WERI-Rb-1 (cell line): ENCODE results near the gene EIF6.

Experiments used
- DNase-seq: peaks from one replicate; pipeline ENCODE4 v3.0.0-alpha.2; 2020
- H3K27ac ChIP-seq: fragments of 250-450 bp; sonication (Bioruptor Pico); 2 replicates; pipeline ENCODE4 v1.5.1; 2020; ENCODE audit warnings: mild to moderate bottlenecking, moderate library complexity
- H3K27me3 ChIP-seq: fragments of 250-450 bp; sonication (Bioruptor Pico); 2 replicates; pipeline ENCODE4 v1.5.1; 2021; ENCODE audit warnings: mild to moderate bottlenecking, low read depth, moderate library complexity; ENCODE audit not compliant: insufficient read depth, severe bottlenecking
- H3K36me3 ChIP-seq: fragments of 250-450 bp; sonication (Bioruptor Pico); 2 replicates; pipeline ENCODE4 v1.5.1; 2020; ENCODE audit warnings: mild to moderate bottlenecking, moderate library complexity
- H3K4me3 ChIP-seq: 2 replicates; pipeline ENCODE4 v1.5.1; 2011; ENCODE audit warnings: low read depth, mild to moderate bottlenecking, control low read depth, low read length
- H3K9me3 ChIP-seq: fragments of 250-450 bp; sonication (Bioruptor Pico); 2 replicates; pipeline ENCODE4 v1.5.1; 2021; ENCODE audit warnings: mild to moderate bottlenecking, moderate library complexity; ENCODE audit not compliant: severe bottlenecking
- CTCF ChIP-seq: IDR thresholded peaks from 2 replicates; pipeline ENCODE4 v1.5.1; 2011; ENCODE audit warnings: low read depth, mild to moderate bottlenecking, control low read depth, inconsistent platforms, low read length

The EIF6 gene

GRCh38 chr20:35294293-35294685, 9.7 kb upstream of the EIF6 start:
- H3K27me3 ChIP-seq = no peaks in the 10 kb centered on the region
- TF ChIP-seq CTCF = no peak

DNA sequence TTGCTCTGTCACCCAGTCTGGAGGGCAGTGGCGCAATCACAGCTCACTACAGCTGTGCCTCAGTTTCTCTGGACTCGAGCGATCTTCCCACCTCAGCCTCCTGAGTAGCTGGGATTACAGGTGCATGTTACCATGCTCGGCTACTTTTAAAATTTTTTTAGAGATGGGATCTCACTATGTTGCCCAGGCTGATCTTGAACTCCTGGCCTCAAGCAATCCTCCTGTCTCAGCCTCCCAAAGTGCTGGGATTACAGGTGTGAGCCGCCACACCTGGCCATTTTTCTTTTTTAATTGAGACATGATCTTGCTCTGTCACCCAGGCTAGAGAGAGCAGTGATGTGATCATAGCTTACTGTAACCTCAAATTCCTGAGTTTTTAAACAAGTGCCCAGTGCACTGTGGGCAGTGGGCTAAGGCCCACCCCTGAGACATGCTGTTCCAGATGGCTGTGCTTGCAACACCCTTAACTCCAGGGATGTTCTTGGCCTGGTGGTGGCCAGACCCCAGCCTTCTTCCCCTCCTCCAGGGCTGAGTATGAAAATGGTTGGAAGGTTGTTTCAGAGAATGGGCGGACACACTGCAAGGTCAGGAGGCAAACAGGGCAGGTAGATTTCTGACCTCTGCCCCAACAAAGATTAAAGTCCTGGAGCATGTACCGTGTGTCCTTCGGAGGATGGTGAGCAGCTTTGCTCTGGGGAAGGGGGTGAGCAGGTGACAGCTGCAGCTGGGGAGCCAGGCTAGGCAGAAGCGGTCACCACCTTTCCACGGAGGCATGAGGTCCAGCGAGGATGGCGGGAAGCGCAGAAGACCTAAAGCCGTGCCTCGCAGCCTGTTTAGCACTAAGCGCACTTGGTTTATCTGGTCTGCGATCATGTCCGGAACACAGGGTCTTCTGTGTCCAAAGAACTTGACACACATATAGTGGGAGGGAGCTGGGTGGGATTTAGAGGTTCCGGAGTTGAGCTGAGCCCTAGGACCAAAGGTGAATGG, 9.0 kb upstream of the EIF6 start:
- no peaks in the 10 kb centered on the region for H3K9me3 ChIP-seq
- no peaks in the 10 kb centered on the region for H3K36me3 ChIP-seq
- H3K4me3 ChIP-seq = no peak overlapping the region
- H3K27me3 ChIP-seq = no peaks in the 10 kb centered on the region
- no peak overlapping the region for H3K27ac ChIP-seq
- no peak for TF ChIP-seq CTCF
- DNase-seq = no peak

More at GRCh38 chr20:35294293-35294685, 9.7 kb upstream of the EIF6 start:
- H3K27ac ChIP-seq = no peak overlapping the region
- DNase-seq = no peak
- H3K9me3 ChIP-seq = no peaks in the 10 kb centered on the region
- H3K4me3 ChIP-seq = no peak overlapping the region
- H3K36me3 ChIP-seq = no peaks in the 10 kb centered on the region

- Histone ChIP-seq H3K9me3 (no peaks in the 10 kb centered on the region), H3K27ac (no peak overlapping the region), H3K27me3 (no peaks in the 10 kb centered on the region), H3K36me3 (no peaks in the 10 kb centered on the region), H3K4me3 (no peak overlapping the region)
- no peak for TF ChIP-seq CTCF
- no peak for DNase-seq
Measured at GRCh38 chr20:35292504-35293285, 8.1 kb upstream of the EIF6 start.

- H3K9me3 ChIP-seq = no peaks in the 10 kb centered on the region
- no peak within 1 kb of the TSS for H3K4me3 ChIP-seq
- H3K27ac ChIP-seq = no peak within 1 kb of the TSS
- no peak for DNase-seq
- no peaks in the 10 kb centered on the region for H3K36me3 ChIP-seq
- no peaks in the 10 kb centered on the region for H3K27me3 ChIP-seq
- TF ChIP-seq CTCF = no peak
Measured at GRCh38 chr20:35291654-35292503, 7.3 kb upstream of the EIF6 start, which contains the start of gene FAM83C. FAM83C (minus strand) TSS chr20:35292425; CDS start chr20:35292304, 121 bp downstream.

- no peak for TF ChIP-seq CTCF
- H3K36me3 ChIP-seq = no peaks in the 10 kb centered on the region
- no peak for DNase-seq
Measured at GRCh38 chr20:35290887-35291417, 6.4 kb upstream of the EIF6 start.

More at GRCh38 chr20:35290887-35291417, 6.4 kb upstream of the EIF6 start:
- no peak overlapping the region for H3K27ac ChIP-seq
- H3K27me3 ChIP-seq = no peaks in the 10 kb centered on the region
- H3K4me3 ChIP-seq = no peak overlapping the region
- H3K9me3 ChIP-seq = no peaks in the 10 kb centered on the region
